HG03039 (cell line): ENCODE measurements around the gene MYCBP2.
"Not testable (repeated sequence)": the region's sequence is repeated elsewhere in the genome, so short reads cannot be mapped to it uniquely, and the experiment has no call there.

Source experiments
- ATAC-seq: cut with Tn5 transposase; IDR thresholded peaks from one replicate; pipeline ENCODE4 v1.9.1; 2021; ENCODE audit warnings: mild to moderate bottlenecking, moderate library complexity; ENCODE audit not compliant: unreplicated experiment

Gene MYCBP2

DNA sequence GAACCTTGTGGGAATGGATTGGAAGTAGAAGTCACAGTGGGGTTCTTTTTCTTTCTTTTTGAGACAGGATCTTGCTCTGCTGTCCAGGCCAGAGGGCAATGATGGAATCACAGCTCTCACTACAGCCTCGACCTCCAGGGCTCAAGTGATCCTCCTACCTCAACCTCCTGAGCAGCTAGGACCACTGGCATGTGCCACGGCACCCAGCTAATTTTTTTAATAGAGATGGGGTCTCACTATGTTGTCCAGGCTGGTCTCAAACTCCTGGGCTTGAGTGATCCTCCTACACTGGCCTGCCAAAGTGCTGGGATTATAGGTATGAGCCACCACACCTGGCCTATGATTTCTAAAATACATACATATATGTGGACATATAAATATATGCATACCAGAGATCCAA is 111.4 kb downstream of the MYCBP2 start:
- no peak for ATAC-seq

- no peak for ATAC-seq
These were observed 113.2 kb downstream of the MYCBP2 start for GRCh38 chr13:77213644-77214043.

DNA sequence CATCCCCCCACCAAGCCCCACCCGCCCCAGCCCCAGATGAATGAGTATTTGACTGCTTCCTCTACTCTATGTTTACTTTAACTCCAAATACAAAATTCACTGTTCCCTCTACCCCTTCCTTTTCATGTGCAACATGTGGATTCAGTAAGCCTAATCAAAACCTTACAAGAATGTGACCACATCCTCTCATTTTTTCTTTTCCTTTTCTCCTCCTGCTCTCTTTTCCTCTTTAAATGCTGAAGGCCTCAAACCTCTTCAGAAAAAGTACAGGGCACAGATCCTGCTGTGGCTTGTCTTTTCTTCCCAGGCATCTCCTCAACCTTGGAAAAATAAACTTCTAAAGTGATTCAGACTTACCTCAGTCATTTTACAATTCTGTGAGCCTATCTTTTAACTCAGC is 119.0 kb downstream of the MYCBP2 start:
- ATAC-seq: no peak

DNA sequence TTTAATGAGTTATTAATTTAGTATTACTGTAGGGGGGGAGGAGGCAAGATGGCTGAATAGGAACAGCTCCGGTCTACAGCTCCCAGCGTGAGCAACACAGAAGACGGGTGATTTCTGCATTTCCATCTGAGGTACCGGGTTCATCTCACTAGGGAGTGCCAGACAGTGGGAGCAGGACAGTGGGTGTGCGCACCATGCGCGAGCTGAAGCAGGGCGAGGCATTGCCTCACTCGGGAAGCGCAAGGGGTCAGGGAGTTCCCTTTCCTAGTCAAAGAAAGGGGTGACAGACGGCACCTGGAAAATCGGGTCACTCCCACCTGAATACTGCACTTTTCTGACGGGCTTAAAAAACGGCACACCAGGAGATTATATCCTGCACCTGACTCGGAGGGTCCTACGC is 127.9 kb downstream of the MYCBP2 start:
- ATAC-seq: not testable (repeated sequence)

GRCh38 chr13:77196052-77196618 is 130.8 kb downstream of the MYCBP2 start:
- no peak for ATAC-seq

GRCh38 chr13:77190349-77190958 is 136.4 kb downstream of the MYCBP2 start:
- ATAC-seq: no peak

DNA sequence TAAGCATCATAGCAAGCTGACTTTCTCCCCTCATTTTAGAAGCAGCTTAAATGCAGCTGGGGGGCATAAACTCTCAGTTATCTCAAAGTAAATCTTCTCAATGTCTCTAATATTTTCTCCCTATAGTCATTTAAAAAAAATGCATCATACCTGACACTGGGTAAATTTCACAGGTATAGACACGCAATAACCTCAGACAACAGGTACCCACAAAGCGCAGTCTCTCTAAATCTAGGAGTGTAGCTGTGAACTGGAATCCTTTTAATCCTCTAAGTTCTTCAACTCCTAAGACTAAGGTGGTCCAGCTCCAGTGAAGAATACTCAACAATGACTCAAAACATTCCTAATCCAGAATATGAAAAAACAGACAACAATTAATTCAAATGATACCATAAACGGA is 141.2 kb downstream of the MYCBP2 start:
- ATAC-seq: no peak

GRCh38 chr13:77184455-77184854 is 142.4 kb downstream of the MYCBP2 start:
- ATAC-seq: peak; percentile 97

DNA sequence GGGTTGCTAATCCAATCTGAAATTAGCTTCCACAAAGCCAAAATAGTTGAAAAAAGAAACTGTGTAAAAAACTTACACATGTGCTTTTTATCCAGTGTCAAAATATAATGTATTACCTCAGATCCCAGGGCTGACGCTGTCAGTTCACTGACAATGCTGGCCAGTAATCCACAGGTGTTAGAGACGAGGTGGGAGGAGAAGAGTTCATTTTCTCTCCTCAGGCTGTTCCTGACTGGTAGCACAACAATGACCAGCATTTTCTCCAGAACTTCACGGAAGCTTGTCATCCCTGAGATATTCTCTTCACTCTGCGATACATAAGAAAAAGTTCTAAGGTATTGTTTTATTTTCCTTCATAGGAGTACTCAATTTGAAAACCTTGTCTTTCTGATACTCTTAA is 146.9 kb downstream of the MYCBP2 start:
- ATAC-seq: no peak

- ATAC-seq: no peak
These were observed 149.2 kb downstream of the MYCBP2 start for GRCh38 chr13:77177646-77178045.

DNA sequence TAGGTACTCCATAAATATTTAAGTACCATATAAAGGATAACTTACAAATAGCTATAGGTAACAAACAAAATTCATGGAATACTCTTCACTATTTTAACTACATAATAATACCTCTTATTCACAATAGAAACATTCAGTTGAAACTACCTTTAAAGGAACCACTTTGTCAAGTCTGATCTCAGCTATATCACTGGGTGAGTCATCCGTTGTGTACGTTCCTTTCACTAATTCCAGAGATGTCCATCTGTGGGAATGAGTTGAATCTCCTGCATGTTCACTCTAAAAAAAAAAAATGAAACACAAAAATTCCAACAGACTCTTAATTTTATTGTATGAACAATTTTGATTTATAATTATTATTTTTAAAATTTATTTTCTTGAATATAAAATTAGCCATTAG is 150.5 kb downstream of the MYCBP2 start:
- no peak for ATAC-seq

DNA sequence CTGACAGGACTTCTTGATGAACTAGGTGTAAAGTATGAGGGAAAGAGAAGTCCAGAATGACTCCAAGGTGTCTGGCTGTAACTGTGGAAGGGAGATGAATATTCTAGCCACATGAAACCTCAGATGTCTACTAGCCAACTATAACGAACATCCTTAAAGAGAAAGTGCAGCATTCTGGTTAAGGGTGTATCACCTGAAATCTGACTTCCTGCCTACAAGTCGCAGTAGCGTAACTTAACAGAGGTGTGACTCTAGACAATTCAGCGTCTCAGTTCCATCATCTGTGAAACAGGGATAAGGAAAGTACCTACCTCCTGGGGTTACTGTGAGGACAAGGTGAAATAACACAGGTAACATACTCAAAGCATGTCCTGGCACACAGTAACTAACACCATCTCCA is 154.2 kb downstream of the MYCBP2 start:
- no peak for ATAC-seq

DNA sequence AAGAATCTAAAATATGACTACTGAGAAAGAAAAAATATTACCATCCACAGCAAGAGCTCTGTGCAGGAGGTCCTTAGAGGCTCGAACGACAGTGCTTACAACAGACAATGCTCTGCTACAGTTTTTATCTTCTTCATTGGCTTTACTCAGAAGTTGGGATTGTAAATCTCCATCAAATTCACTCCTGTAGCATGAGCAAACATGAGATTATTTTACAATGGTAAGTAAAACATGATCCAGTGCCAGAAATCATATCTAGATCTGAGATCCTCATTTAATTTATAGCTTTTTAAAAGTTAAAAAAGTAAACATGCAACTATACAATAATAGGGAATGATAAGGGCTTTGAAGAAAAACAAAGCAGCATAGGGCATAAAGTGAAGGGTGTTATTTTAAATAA is 155.4 kb downstream of the MYCBP2 start:
- ATAC-seq: no peak

- ATAC-seq: no peak
These were observed 158.7 kb downstream of the MYCBP2 start for GRCh38 chr13:77168237-77168636.

DNA sequence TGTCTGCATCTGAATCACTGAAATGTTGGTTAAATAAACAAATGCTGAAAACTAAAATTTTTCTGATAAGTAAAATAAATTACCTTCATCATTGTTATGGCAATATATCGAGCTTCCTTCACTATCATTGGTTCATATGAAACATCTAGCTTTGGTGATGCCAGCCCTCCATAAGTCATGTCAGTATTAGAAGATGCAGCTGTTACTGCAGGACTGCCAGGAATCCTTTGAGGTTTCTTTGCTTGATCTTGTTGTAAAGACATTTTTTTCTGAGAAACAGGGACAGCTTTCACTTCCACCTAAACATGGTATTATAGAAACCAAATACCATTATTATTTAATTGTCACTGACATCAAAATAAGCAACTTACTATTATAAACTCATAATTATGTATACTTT is 176.2 kb downstream of the MYCBP2 start:
- no peak for ATAC-seq

DNA sequence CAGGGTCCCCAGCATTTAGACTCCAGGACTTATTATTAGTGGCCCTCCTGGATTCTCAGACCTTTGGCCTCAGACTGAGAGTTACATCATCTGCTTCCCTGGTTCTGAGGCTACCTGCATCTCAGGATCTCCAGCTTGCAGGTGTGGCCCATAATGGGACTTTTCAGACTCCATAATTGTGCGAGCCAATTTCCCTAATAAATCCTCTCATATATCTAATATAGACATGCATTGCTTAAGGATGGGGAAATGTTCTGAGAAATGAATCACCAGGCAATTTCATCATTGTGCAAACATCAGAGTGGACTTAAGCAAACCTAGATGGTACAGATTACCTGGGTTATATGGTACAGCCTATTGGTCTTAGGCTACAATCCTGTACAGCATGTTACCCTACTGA is 183.5 kb downstream of the MYCBP2 start:
- ATAC-seq: no peak

DNA sequence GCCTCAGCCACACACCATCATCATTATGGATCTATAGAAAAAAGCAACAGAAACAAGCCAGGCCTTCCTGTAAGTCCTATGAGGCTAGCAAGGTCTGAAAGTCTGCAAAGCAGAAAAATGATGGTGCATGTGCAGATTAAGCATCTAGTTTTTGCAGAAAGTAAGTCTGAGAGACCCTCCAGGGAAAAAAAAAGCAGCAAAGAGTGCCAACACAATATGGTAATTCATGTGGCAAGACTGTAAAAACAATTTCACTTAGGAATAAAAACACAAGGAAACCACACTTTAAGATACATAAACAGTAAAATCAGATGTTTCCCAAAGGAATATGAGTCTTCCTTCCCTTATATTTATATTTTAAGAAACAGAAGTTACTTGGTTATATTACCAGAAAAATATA is 187.6 kb downstream of the MYCBP2 start:
- ATAC-seq: no peak

- no peak for ATAC-seq
These were observed 188.1 kb downstream of the MYCBP2 start for GRCh38 chr13:77138813-77139212.

- no peak for ATAC-seq
These were observed 189.9 kb downstream of the MYCBP2 start for GRCh38 chr13:77136902-77137420.

GRCh38 chr13:77124423-77124822 is 202.5 kb downstream of the MYCBP2 start:
- ATAC-seq: no peak

DNA sequence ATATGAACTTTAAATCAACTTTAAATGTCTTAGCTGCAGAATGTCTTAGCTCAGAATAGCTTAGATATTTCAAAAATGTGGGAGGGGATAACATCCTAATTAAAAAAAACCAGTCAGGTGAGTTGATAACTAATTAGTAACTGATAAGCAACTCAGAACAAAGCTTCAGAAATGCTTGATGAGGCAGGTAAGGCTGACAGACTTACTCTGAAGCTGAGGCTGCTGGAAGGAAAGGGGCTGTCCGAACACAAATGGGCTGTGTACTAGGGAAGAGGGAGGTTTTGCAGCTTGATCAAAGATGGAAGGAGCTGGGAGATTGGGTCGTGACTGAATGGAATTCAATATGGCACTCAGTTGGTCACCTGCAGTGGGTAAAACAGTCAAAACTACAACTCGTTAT is 208.8 kb downstream of the MYCBP2 start:
- ATAC-seq: no peak

- no peak for ATAC-seq
These were observed 212.6 kb downstream of the MYCBP2 start for GRCh38 chr13:77114271-77114670.

DNA sequence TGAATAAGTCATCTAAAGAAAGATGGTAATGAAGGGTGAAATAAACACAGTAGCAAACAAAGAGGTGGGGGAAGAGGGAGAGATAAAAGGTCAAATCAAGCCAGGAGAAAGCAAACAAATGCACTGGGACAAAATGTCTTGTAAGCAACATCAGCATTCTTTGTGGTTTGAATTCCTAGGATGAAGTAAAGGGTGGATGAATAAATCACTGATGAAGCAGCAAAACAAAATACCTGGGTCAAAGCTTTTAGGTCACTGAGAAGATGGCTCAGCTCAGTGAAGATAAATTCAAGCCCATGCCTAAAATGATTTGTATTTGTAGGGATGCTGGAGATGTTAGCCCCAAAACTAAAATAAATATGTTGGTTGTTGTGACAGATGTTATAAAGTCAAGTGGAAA is 213.4 kb downstream of the MYCBP2 start:
- ATAC-seq: no peak
